SK-N-SH (cell line): ENCODE measurements around the gene S100A6. TPM values are rescaled to one million over a fixed set of nuclear protein-coding genes. Genes with fewer than 3 reads are reported as not detected.

Experiments used
- CTCF ChIA-PET: fragments of 300-600, 350-600 bp; formaldehyde crosslinking; extraction: SDS; loops from one replicate; lab custom pipeline; 2021; lab: Yijun Ruan, JAX
- POLR2A ChIA-PET: fragments of 350-600 bp; sonication (Branson Sonifier 250); formaldehyde crosslinking; extraction: SDS; loops from one replicate; lab custom pipeline; 2020; ENCODE audit warnings: antibody characterized with exemption, inconsistent platforms; lab: Yijun Ruan, JAX
- DNase-seq: peaks from one replicate; pipeline ENCODE4 v3.0.0; 2012
- H2AFZ ChIP-seq: fragments of 200-600 bp; sonication (generic); 2 replicates; pipeline ENCODE4 v1.8.1; 2016; ENCODE audit warnings: antibody characterized with exemption, mild to moderate bottlenecking, low read depth
- H3F3A ChIP-seq: fragments of 200-600 bp; sonication (generic); replicated peaks from 2 replicates; pipeline ENCODE3; 2016; ENCODE audit warnings: antibody characterized with exemption, mild to moderate bottlenecking; ENCODE audit not compliant: insufficient read depth
- H3K27ac ChIP-seq, 2 experiments: fragments of 200-500 bp in 1 of 2; fragments of 200-600 bp in 1 of 2; sonication (Bioruptor generic) in 1 of 2; sonication (generic), shearing (Covaris generic) in 1 of 2; 2 replicates each; pipeline versions ENCODE4 v1.5.1 to v1.6.1; 2014 to 2016; ENCODE audit warnings: low read depth in 2 of 2, inconsistent platforms in 1 of 2, low read length in 1 of 2, mild to moderate bottlenecking in 1 of 2, mixed read lengths in 1 of 2
- H3K27me3 ChIP-seq: fragments of 200-600 bp; sonication (generic), shearing (Covaris generic); 2 replicates; pipeline ENCODE4 v1.6.1; 2016; ENCODE audit warnings: mixed run types; ENCODE audit not compliant: insufficient read depth
- H3K36me3 ChIP-seq, 2 experiments: fragments of 200-500 bp in 1 of 2; fragments of 200-600 bp in 1 of 2; sonication (Bioruptor generic) in 1 of 2; sonication (generic) in 1 of 2; replicated peaks in 1 of 2; 2 replicates each; pipeline versions ENCODE3 to v1.5.1; 2014 to 2016; ENCODE audit warnings: low read length in 1 of 2, mild to moderate bottlenecking in 1 of 2; ENCODE audit not compliant: insufficient read depth in 2 of 2, control insufficient read depth in 1 of 2
- H3K4me1 ChIP-seq, 2 experiments: fragments of 200-500 bp in 1 of 2; fragments of 200-600 bp in 1 of 2; sonication (Bioruptor generic) in 1 of 2; sonication (generic), shearing (Covaris generic) in 1 of 2; 2 replicates each; pipeline versions ENCODE4 v1.5.1 to v1.6.1; 2014 to 2016; ENCODE audit warnings: low read depth in 1 of 2, low read length in 1 of 2, mixed run types in 1 of 2; ENCODE audit not compliant: insufficient read depth in 2 of 2, control insufficient read depth in 1 of 2
- H3K4me2 ChIP-seq: fragments of 200-600 bp; sonication (generic), shearing (Covaris generic); 2 replicates; pipeline ENCODE4 v1.6.1; 2017; ENCODE audit warnings: mixed run types
- H3K4me3 ChIP-seq, 2 experiments: fragments of 200-500 bp in 1 of 2; fragments of 200-600 bp in 1 of 2; sonication (Bioruptor generic) in 1 of 2; sonication (generic), shearing (Covaris generic) in 1 of 2; 2 replicates each; pipeline versions ENCODE4 v1.5.1 to v1.8.1; 2014 to 2016; ENCODE audit warnings: low read depth in 2 of 2, inconsistent platforms in 1 of 2, low read length in 1 of 2, mild to moderate bottlenecking in 1 of 2, mixed read lengths in 1 of 2, moderate library complexity in 1 of 2
- H3K79me2 ChIP-seq: fragments of 200-600 bp; sonication (generic); 2 replicates; pipeline ENCODE4 v1.8.1; 2017; ENCODE audit warnings: mild to moderate bottlenecking; ENCODE audit not compliant: insufficient read depth
- H3K9ac ChIP-seq: fragments of 200-600 bp; sonication (generic); 2 replicates; pipeline ENCODE4 v1.6.1; 2017; ENCODE audit warnings: mixed run types
- H3K9me2 ChIP-seq: fragments of 200-600 bp; sonication (generic); 2 replicates; pipeline ENCODE4 v1.6.1; 2017; ENCODE audit warnings: mixed run types
- H3K9me3 ChIP-seq: fragments of 200-600 bp; sonication (generic); 2 replicates; pipeline ENCODE4 v1.6.1; 2017; ENCODE audit warnings: mixed run types, mild to moderate bottlenecking, moderate library complexity
- H4K20me1 ChIP-seq: fragments of 200-600 bp; sonication (generic); 2 replicates; pipeline ENCODE4 v1.6.1; 2017; ENCODE audit warnings: mild to moderate bottlenecking, mixed run types; ENCODE audit not compliant: insufficient read depth
- CTCF ChIP-seq: fragments of 200-600 bp; sonication (generic); IDR thresholded peaks from 2 replicates; pipeline ENCODE4 v1.6.1; 2017; ENCODE audit warnings: antibody characterized with exemption, mild to moderate bottlenecking, moderate library complexity
- ELF1 ChIP-seq: IDR thresholded peaks from 2 replicates; pipeline ENCODE4 v1.4.0; 2012
- EP300 ChIP-seq, 2 experiments: IDR thresholded peaks; 2 replicates each; pipeline versions ENCODE4 v1.4.0 to v1.6.1; 2012; ENCODE audit warnings: borderline replicate concordance in 1 of 2, low read depth in 1 of 2, low read length in 1 of 2
- FOSL2 ChIP-seq: IDR thresholded peaks from 2 replicates; pipeline ENCODE4 v1.4.0; 2012; ENCODE audit warnings: low read depth, mild to moderate bottlenecking, moderate library complexity, borderline replicate concordance
- FOXM1 ChIP-seq: IDR thresholded peaks from 2 replicates; pipeline ENCODE4 v1.4.0; 2012; ENCODE audit warnings: low read depth, mild to moderate bottlenecking
- GATA2 ChIP-seq: sonication (generic); formaldehyde crosslinking; IDR thresholded peaks from 2 replicates; pipeline ENCODE4 v1.5.0; 2020; ENCODE audit warnings: mild to moderate bottlenecking, missing genetic modification reagents
- IRF3 ChIP-seq: fragments of 150-350 bp; IDR thresholded peaks from 2 replicates; pipeline ENCODE4 v1.6.1; 2016; ENCODE audit warnings: mild to moderate bottlenecking, low read depth, low read length
- JUND ChIP-seq: IDR thresholded peaks from 2 replicates; pipeline ENCODE4 v1.4.0; 2012
- MEF2A ChIP-seq: IDR thresholded peaks from 2 replicates; pipeline ENCODE4 v1.4.0; 2012; ENCODE audit warnings: low read depth, borderline replicate concordance
- NFIC ChIP-seq: IDR thresholded peaks from 2 replicates; pipeline ENCODE4 v1.4.0; 2012; ENCODE audit warnings: borderline replicate concordance
- PBX3 ChIP-seq: IDR thresholded peaks from 2 replicates; pipeline ENCODE4; 2012
- POLR2AphosphoS5 ChIP-seq: IDR thresholded peaks from 2 replicates; pipeline ENCODE4 v1.6.1; 2012; ENCODE audit warnings: low read depth, low read length
- RAD21 ChIP-seq: IDR thresholded peaks from 2 replicates; pipeline ENCODE4 v1.6.1; 2012; ENCODE audit warnings: mild to moderate bottlenecking, low read length
- RXRA ChIP-seq: IDR thresholded peaks from 2 replicates; pipeline ENCODE4 v1.4.0; 2012; ENCODE audit warnings: low read depth, mild to moderate bottlenecking, borderline replicate concordance
- USF1 ChIP-seq: IDR thresholded peaks from 2 replicates; pipeline ENCODE4 v1.4.0; 2012; ENCODE audit warnings: low read depth, borderline replicate concordance
- YY1 ChIP-seq: IDR thresholded peaks from 2 replicates; pipeline ENCODE4 v1.4.0; 2012; ENCODE audit warnings: low read depth, mild to moderate bottlenecking
- WGBS: methylation state at CpG from one replicate; pipeline ENCODE4 v1.1.6; 2017; ENCODE audit warnings: low lambda C conversion rate; 5-methylcytosine and 5-hydroxymethylcytosine counted together
- polyA plus RNA-seq, 3 experiments: library from polyadenylated mRNA; depleted of rRNA; stranded (reverse); fragments of >200 nt; gene quantifications; 2 replicates each; pipeline ENCODE4 v1.2.3, GENCODE V29; 2012

The S100A6 gene
- 844 and 895 TPM in 2 replicates for polyA plus RNA-seq (2012; rRNA removed)
- polyA plus RNA-seq (2012; cell fraction: cytosol; rRNA removed): 725 and 778 TPM in 2 replicates
- 349 and 492 TPM in 2 replicates for polyA plus RNA-seq (2012; cell fraction: nucleus; rRNA removed)

GRCh38 chr1:153535242-153536011 is at the start of gene S100A6:
S100A6 (minus strand) TSS chr1:153535991; CDS start chr1:153535339, 652 bp downstream.
- WGBS: 13% methylated on average over 10 of the region's 18 CpGs
- ChIA-PET POLR2A (interaction anchor here (1.0 to 2.0 kb wide), 6 partner anchors 9 to 25 kb away, joined by 3 to 12 read pairs (median 6); partner anchors contain the start of gene S100A4), CTCF (interaction anchor here (0.9 to 8.4 kb wide), 11 partner anchors 10 to 200 kb away, joined by 3 to 45 read pairs (median 3); partner anchors contain the start of gene S100A4)
- Histone ChIP-seq H3K27ac (peak within 1 kb of the TSS; percentile 84 to 87), H3K79me2 (peaks cover 30% of the 10 kb centered on the region), H3K4me3 (peak within 1 kb of the TSS; percentile 70 to 79), H3K27me3 (no peaks in the 10 kb centered on the region), H2AFZ (0 out of 2 replicates have a peak within 1 kb of the TSS, but pooled peaks have one; percentile 12), H3K4me1 (peaks cover 24 to 38% of the 10 kb centered on the region in 2 experiments; a peak in 3 of 4 replicates), H3K9ac (peak within 1 kb of the TSS; percentile 98), H4K20me1 (peaks cover 4% of the 10 kb centered on the region; the same call in 1 of the 2 replicates), H3K9me3 (no peaks in the 10 kb centered on the region), H3K36me3 (peaks cover 4 to 17% of the 10 kb centered on the region in 2 experiments), H3K9me2 (no peaks in the 10 kb centered on the region), H3F3A (peaks cover 57% of the 10 kb centered on the region), H3K4me2 (peak within 1 kb of the TSS; percentile 95)
- DNase-seq: no peak
- no peak for TF ChIP-seq JUND
- TF ChIP-seq USF1: no peak
- no peak for TF ChIP-seq PBX3
- no peak for TF ChIP-seq EP300 (IDR thresholded peaks at IDR 0.05; ENCODE audit: borderline replicate concordance in 1 of 2, low read depth in 1 of 2, low read length in 1 of 2)
- TF ChIP-seq FOXM1: no peak
- peak; percentile 87 for TF ChIP-seq POLR2AphosphoS5
- TF ChIP-seq CTCF: no peak
- no peak for TF ChIP-seq MEF2A
- 0 out of 2 replicates have a peak, but pooled peaks have one; percentile 24 for TF ChIP-seq YY1
- no peak for TF ChIP-seq RAD21
- no peak for TF ChIP-seq RXRA
- no peak for TF ChIP-seq GATA2
- no peak for TF ChIP-seq NFIC
- no peak for TF ChIP-seq IRF3
- TF ChIP-seq ELF1: no peak
- TF ChIP-seq FOSL2: no peak
